K562 (cell line): ENCODE measurements around the gene IL17RC. TPM values are rescaled to one million over a fixed set of nuclear protein-coding genes. Genes with fewer than 3 reads are reported as not detected.
A peak's percentile ranks its signal among the peaks of the same experiment; 100 is the strongest.

Source experiments
- CGGBP1 ChIP-seq: fragments of 250-450 bp; sonication (Bioruptor Pico); IDR thresholded peaks from 2 replicates; pipeline ENCODE4 v1.9.0; 2021; ENCODE audit warnings: mild to moderate bottlenecking
- DIDO1 ChIP-seq: fragments of 450-650 bp; IDR thresholded peaks from 2 replicates; pipeline ENCODE4 v1.6.1; 2016; ENCODE audit warnings: low read depth, missing biosample characterization, missing genetic modification characterization
- FOXA3 ChIP-seq, 2 experiments: fragments of 450-650 bp in 1 of 2; sonication (generic) in 1 of 2; formaldehyde crosslinking; IDR thresholded peaks in 1 of 2; conservative IDR thresholded peaks in 1 of 2; 2 replicates each; pipeline versions ENCODE4 v1.4.0 to v1.8.0; 2020 to 2022; ENCODE audit warnings: mild to moderate bottlenecking in 2 of 2, missing genetic modification reagents in 1 of 2
- GATA2 ChIP-seq: sonication (generic); formaldehyde crosslinking; IDR thresholded peaks from 2 replicates; pipeline ENCODE4 v1.4.0; 2020; ENCODE audit warnings: mild to moderate bottlenecking, missing genetic modification reagents
- KHSRP ChIP-seq: fragments of 450-650 bp; IDR thresholded peaks from 2 replicates; pipeline ENCODE4 v1.6.1; 2017
- MNT ChIP-seq, 2 experiments: fragments of 450-650 bp; conservative IDR thresholded peaks; 2 replicates each; pipeline ENCODE4 v1.6.1; 2017; ENCODE audit warnings: mild to moderate bottlenecking in 2 of 2, moderate library complexity in 2 of 2
- POLR2G ChIP-seq: fragments of 200-400 bp; formaldehyde crosslinking; IDR thresholded peaks from 2 replicates; pipeline ENCODE4 v1.6.1; 2017; ENCODE audit warnings: low read depth, mild to moderate bottlenecking, antibody characterized with exemption, low read length, moderate library complexity
- SFPQ ChIP-seq: fragments of 200-400 bp; formaldehyde crosslinking; IDR thresholded peaks from 2 replicates; pipeline ENCODE4 v1.6.1; 2017; ENCODE audit warnings: mild to moderate bottlenecking, low read depth, low read length, moderate library complexity
- STAT5B ChIP-seq: fragments of 250-450 bp; sonication (Bioruptor Pico); IDR thresholded peaks from 2 replicates; pipeline ENCODE4 v1.8.0; 2021; ENCODE audit warnings: mild to moderate bottlenecking, inconsistent platforms
- TAF9B ChIP-seq: fragments of 450-650 bp; IDR thresholded peaks from 2 replicates; pipeline ENCODE4 v1.6.1; 2018; ENCODE audit warnings: mild to moderate bottlenecking; ENCODE audit not compliant: partially characterized antibody
- THRB ChIP-seq: fragments of 450-650 bp; formaldehyde crosslinking; conservative IDR thresholded peaks from 2 replicates; pipeline ENCODE4 v1.4.0; 2022; ENCODE audit warnings: mild to moderate bottlenecking, missing genetic modification characterization
- ZFX ChIP-seq: sonication (generic); formaldehyde crosslinking; IDR thresholded peaks from 2 replicates; pipeline ENCODE4 v1.8.0; 2022; ENCODE audit warnings: mild to moderate bottlenecking, missing genetic modification reagents, moderate library complexity
- ZNF609 ChIP-seq: sonication (generic); formaldehyde crosslinking; IDR thresholded peaks from 2 replicates; pipeline ENCODE4 v1.8.1; 2023; ENCODE audit warnings: missing genetic modification reagents, mild to moderate bottlenecking, borderline replicate concordance
- ZNF79 ChIP-seq: fragments of 250-450 bp; sonication (Bioruptor Pico); IDR thresholded peaks from 2 replicates; pipeline ENCODE4 v1.4.0; 2020; ENCODE audit warnings: low read depth, mild to moderate bottlenecking, moderate library complexity
- polyA plus RNA-seq, 8 experiments: library from polyadenylated mRNA; depleted of rRNA in 4 of 8; stranded (reverse) in 5 of 8; unstranded in 3 of 8; fragments of >200 nt; fragmentation: Nextera tagmentation in 2 of 8; fragmentation: Illumina TruSeq in 1 of 8; extraction: Ambion mirVana in 2 of 8; extraction: Trizol in 1 of 8; gene quantifications; 2 replicates each; pipeline versions ENCODE4 v1.2.1 to v1.2.3, GENCODE V29; 2011 to 2014; ENCODE audit warnings: inconsistent platforms in 1 of 8, missing spikeins in 1 of 8
- total RNA-seq, 7 experiments: library from RNA; depleted of rRNA in 6 of 7; stranded (reverse); fragments of >200 nt in 6 of 7; fragmentation: Illumina TruSeq in 2 of 7; extraction: Trizol in 2 of 7; gene quantifications; 2 replicates each; pipeline versions ENCODE4 v1.2.1 to v1.2.3, GENCODE V29; 2011 to 2021; ENCODE audit warnings: low replicate concordance in 1 of 7

The IL17RC gene
- total and polyA plus RNA-seq, 9 of the 15 experiments (the other 6 are each of a cell fraction or from before 2014, with no cell fraction given) = 0.15 to 11.4 (median 7.1) TPM; not detected in 1

GRCh38 chr3:9890249-9891071, 26.4 kb upstream of the IL17RC start, which contains the start of gene JAGN1 (continued):
- TF ChIP-seq CGGBP1 (CRISPR knock-in tag) = 0 out of 2 replicates have a peak, but pooled peaks have one; percentile 21
- no peak for TF ChIP-seq SFPQ
- peak; percentile 94 for TF ChIP-seq TAF9B
- TF ChIP-seq FOXA3 (CRISPR knock-in tag; conservative IDR thresholded peaks at IDR 0.05 in 1 of 2, IDR thresholded peaks at IDR 0.05 in 1 of 2) = peak in 1 of 2 experiments; percentile 30; a peak in 1 of 4 replicates
- no peak for TF ChIP-seq ZNF79 (CRISPR knock-in tag)
- TF ChIP-seq GATA2 = no peak
- 0 out of 2 replicates have a peak, but pooled peaks have one; percentile 86 for TF ChIP-seq ZNF609
- TF ChIP-seq DIDO1 (tag) = peak; percentile 86
- no peak for TF ChIP-seq STAT5B (CRISPR knock-in tag)
- peak; percentile 97 for TF ChIP-seq POLR2G
- TF ChIP-seq THRB (CRISPR knock-in tag) = 0 out of 2 replicates have a peak, but pooled peaks have one; percentile 25
- TF ChIP-seq MNT (conservative IDR thresholded peaks at IDR 0.05) = peak; percentile 45 to 86; a peak in 2 of 4 replicates
- no peak for TF ChIP-seq KHSRP
- peak; percentile 93 for TF ChIP-seq ZFX
